Calu3 (cell line): ENCODE measurements around the gene ATPAF2. TPM values are rescaled to one million over a fixed set of nuclear protein-coding genes. Genes with fewer than 3 reads are reported as not detected.
A peak's percentile ranks its signal among the peaks of the same experiment; 100 is the strongest.

Source experiments
- BruUV-seq: library from RNA; stranded (reverse); fragments of 400-500 nt; replicated peaks from 2 replicates; lab custom pipeline; 2021; lab: Mats Ljungman, UMichigan
- CTCF ChIA-PET: fragments of 300-600 bp; sonication (Branson Sonifier 250); formaldehyde crosslinking; loops from one replicate; lab custom pipeline; 2022; ENCODE audit warnings: antibody characterized with exemption; lab: Charles Lee
- DNase-seq: peaks from one replicate; pipeline ENCODE4 v3.0.0; 2022
- H3K27ac Mint-ChIP-seq: one replicate; pipeline ENCODE4 v1.8.0; 2022; ENCODE audit warnings: mixed read lengths; ENCODE audit not compliant: unreplicated experiment
- H3K27me3 Mint-ChIP-seq: one replicate; pipeline ENCODE4 v1.8.0; 2022; ENCODE audit warnings: mixed read lengths; ENCODE audit not compliant: unreplicated experiment
- H3K36me3 Mint-ChIP-seq: one replicate; pipeline ENCODE4 v1.8.0; 2022; ENCODE audit warnings: mild to moderate bottlenecking, moderate library complexity, mixed read lengths; ENCODE audit not compliant: insufficient read depth, unreplicated experiment
- H3K4me1 Mint-ChIP-seq: one replicate; pipeline ENCODE4 v1.8.0; 2022; ENCODE audit warnings: mild to moderate bottlenecking, low read depth, mixed read lengths; ENCODE audit not compliant: unreplicated experiment
- H3K4me3 Mint-ChIP-seq: one replicate; pipeline ENCODE4 v1.8.0; 2022; ENCODE audit warnings: mild to moderate bottlenecking, low read depth, moderate library complexity, mixed read lengths; ENCODE audit not compliant: unreplicated experiment
- H3K9me3 Mint-ChIP-seq: one replicate; pipeline ENCODE4 v1.8.0; 2022; ENCODE audit warnings: low read depth, mixed read lengths; ENCODE audit not compliant: unreplicated experiment
- CTCF ChIP-seq: fragments of 200-600 bp; IDR thresholded peaks from one replicate; pipeline ENCODE4 v1.8.0; 2022; ENCODE audit warnings: antibody characterized with exemption; ENCODE audit not compliant: unreplicated experiment
- intact Hi-C: fragments of 100-400 bp; cut with micrococcal nuclease; formaldehyde crosslinking; loops from one replicate; pipeline ENCODE4 v1.10.0; 2022; ENCODE audit not compliant: unreplicated experiment
- total RNA-seq: library from RNA; stranded (reverse); gene quantifications from 2 replicates; pipeline ENCODE4 v1.2.3, GENCODE V29; 2022

ATPAF2 gene
- total RNA-seq, 1 experiment from 2014 or later, result 17.7 TPM

DNA sequence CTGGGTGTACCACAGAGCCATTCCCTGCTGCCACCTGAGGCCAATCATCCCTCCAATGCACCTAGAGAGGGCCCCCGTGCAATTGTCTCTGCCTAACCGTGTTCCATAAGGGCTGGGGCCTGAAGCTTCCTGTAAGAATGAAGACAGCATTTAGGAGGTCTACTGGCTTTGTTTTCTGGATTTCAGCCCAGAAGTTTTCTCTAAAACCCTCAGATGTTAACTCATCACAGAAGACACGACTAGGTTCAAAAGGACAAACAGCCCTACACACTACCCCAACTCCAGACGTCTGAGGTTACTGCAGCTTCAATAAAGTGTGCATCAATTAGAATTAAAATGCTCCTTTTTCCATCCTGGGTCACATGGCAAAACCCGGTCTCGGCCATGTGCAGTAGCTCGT lies 38.0 kb upstream of the ATPAF2 start:
- no peaks in the 10 kb centered on the region for H3K4me1 Mint-ChIP-seq
- H3K36me3 Mint-ChIP-seq, result peaks cover 4% of the 10 kb centered on the region
- H3K27me3 Mint-ChIP-seq, result peaks cover 15% of the 10 kb centered on the region
- intact Hi-C loops, result no loop called here
- H3K4me3 Mint-ChIP-seq, result no peak overlapping the region
- no TSS peak for BruUV-seq
- no peak overlapping the region for H3K27ac Mint-ChIP-seq
- no peak for DNase-seq
- no peak for TF ChIP-seq CTCF
- no peaks in the 10 kb centered on the region for H3K9me3 Mint-ChIP-seq
- CTCF ChIA-PET, result no interaction called here

- Mint-ChIP-seq H3K4me3 (no peak overlapping the region), H3K27ac (no peak overlapping the region), H3K4me1 (no peaks in the 10 kb centered on the region), H3K27me3 (peaks cover 15% of the 10 kb centered on the region), H3K9me3 (no peaks in the 10 kb centered on the region), H3K36me3 (peaks cover 4% of the 10 kb centered on the region)
- CTCF ChIA-PET, result no interaction called here
- no TSS peak for BruUV-seq
- DNase-seq, result no peak
- TF ChIP-seq CTCF, result no peak
- intact Hi-C loops, result no loop called here
Measured at GRCh38 chr17:18074566-18075272, 35.8 kb upstream of the ATPAF2 start.

GRCh38 chr17:18071751-18072150 lies 32.8 kb upstream of the ATPAF2 start:
- H3K4me3 Mint-ChIP-seq, result no peak overlapping the region
- peaks cover 4% of the 10 kb centered on the region for H3K36me3 Mint-ChIP-seq
- CTCF ChIA-PET, result no interaction called here
- no TSS peak for BruUV-seq
- H3K9me3 Mint-ChIP-seq, result no peaks in the 10 kb centered on the region
- no peak for TF ChIP-seq CTCF
- DNase-seq, result no peak
- intact Hi-C loops, result no loop called here
- no peak overlapping the region for H3K27ac Mint-ChIP-seq
- H3K27me3 Mint-ChIP-seq, result peaks cover 15% of the 10 kb centered on the region
- H3K4me1 Mint-ChIP-seq, result no peaks in the 10 kb centered on the region

GRCh38 chr17:18070861-18071340 lies 31.9 kb upstream of the ATPAF2 start:
- Mint-ChIP-seq H3K36me3 (peaks cover 4% of the 10 kb centered on the region), H3K4me3 (peak overlapping the region; percentile 30), H3K4me1 (no peaks in the 10 kb centered on the region), H3K27me3 (peaks cover 15% of the 10 kb centered on the region), H3K9me3 (no peaks in the 10 kb centered on the region), H3K27ac (no peak overlapping the region)
- TF ChIP-seq CTCF, result no peak
- CTCF ChIA-PET, result no interaction called here
- no peak for DNase-seq
- intact Hi-C loops, result no loop called here
- BruUV-seq, result no TSS peak
